RWPE2 (cell line): ENCODE measurements around the gene UVSSA.

Source experiments
- ATAC-seq: fragments of 200-7000 bp; cut with Tn5 transposase; 3 replicates; pipeline ENCODE4 v1.9.1; 2021; ENCODE audit warnings: low read depth
- DNase-seq: peaks from one replicate; pipeline ENCODE4 v3.0.0-alpha.2; 2020; ENCODE audit warnings: low spot score
- H3K27ac ChIP-seq: fragments of 450-650 bp; 2 replicates; pipeline ENCODE4 v1.5.1; 2017; ENCODE audit warnings: mild to moderate bottlenecking; ENCODE audit not compliant: poor library complexity, severe bottlenecking
- H3K27me3 ChIP-seq: fragments of 250-450 bp; sonication (Bioruptor Pico); 2 replicates; pipeline ENCODE4 v1.5.1; 2021; ENCODE audit warnings: mild to moderate bottlenecking, moderate library complexity; ENCODE audit not compliant: insufficient read depth, poor library complexity, severe bottlenecking
- H3K36me3 ChIP-seq: fragments of 250-450 bp; sonication (Bioruptor Pico); 2 replicates; pipeline ENCODE4 v1.5.1; 2020; ENCODE audit warnings: low read depth, mild to moderate bottlenecking, moderate library complexity
- H3K4me1 ChIP-seq: fragments of 250-450 bp; sonication (Bioruptor Pico); 2 replicates; pipeline ENCODE4 v1.5.1; 2021; ENCODE audit warnings: mild to moderate bottlenecking, moderate library complexity; ENCODE audit not compliant: insufficient read depth, poor library complexity, severe bottlenecking
- H3K4me3 ChIP-seq: fragments of 250-450 bp; sonication (Bioruptor Pico); 2 replicates; pipeline ENCODE4 v1.5.1; 2021; ENCODE audit warnings: mild to moderate bottlenecking, moderate library complexity; ENCODE audit not compliant: severe bottlenecking
- H3K9me3 ChIP-seq: fragments of 250-450 bp; sonication (Bioruptor Pico); 2 replicates; pipeline ENCODE4 v1.5.1; 2021; ENCODE audit warnings: mild to moderate bottlenecking, moderate library complexity; ENCODE audit not compliant: severe bottlenecking
- TF ChIP-seq, protein P1 (sequence below): fragments of 450-650 bp; IDR thresholded peaks from one replicate; pipeline ENCODE4 v1.5.1; 2017; ENCODE audit warnings: mild to moderate bottlenecking, moderate library complexity; ENCODE audit not compliant: poor library complexity, severe bottlenecking

The UVSSA gene

DNA sequence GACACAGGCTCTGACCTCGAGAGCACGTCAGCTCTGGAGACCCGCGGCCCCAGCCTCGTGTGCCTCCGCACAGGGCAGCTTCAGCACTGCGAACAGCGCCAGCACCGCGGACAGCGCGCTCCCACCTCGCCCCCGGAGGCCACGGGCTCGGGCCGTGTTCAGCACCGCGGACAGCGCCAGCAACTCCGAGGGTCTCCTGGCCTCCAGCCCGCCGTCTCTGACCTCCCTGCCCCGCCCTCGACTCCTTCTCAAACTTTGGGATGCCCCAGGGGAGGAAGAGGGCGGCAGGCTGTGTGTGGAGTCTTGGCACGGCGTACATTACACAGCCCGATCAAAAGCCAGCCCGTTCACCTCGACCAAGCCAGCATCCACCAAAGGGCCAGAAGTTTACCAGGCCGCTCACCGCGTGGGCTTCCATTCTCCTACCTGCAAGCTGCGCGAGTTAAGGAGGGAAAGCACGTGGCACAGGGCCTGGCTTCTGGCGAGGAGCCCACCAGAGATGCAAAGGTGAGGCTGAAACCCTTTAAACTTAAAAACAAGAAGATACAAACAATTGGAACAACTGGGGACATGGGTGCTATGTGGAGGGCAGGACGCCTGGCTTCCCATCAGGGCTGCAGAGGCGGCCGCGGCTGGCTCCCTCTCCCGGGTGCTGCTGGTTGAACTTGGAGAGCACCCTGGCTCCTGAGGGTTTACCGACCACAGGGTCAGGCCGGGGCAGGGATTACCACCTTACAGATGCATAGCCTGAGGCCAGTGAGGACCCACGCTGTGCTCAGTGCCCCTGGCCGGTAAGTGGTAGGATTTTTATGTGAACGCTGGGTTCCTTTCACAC lies 63.7 kb downstream of the UVSSA start:
- no peaks in the 10 kb centered on the region for H3K4me1 ChIP-seq
- DNase-seq (no peak), ATAC-seq (peak; percentile 66)
- H3K9me3 ChIP-seq: no peaks in the 10 kb centered on the region
- H3K27ac ChIP-seq: no peak overlapping the region
- no peaks in the 10 kb centered on the region for H3K36me3 ChIP-seq
- TF ChIP-seq, protein P1, sequence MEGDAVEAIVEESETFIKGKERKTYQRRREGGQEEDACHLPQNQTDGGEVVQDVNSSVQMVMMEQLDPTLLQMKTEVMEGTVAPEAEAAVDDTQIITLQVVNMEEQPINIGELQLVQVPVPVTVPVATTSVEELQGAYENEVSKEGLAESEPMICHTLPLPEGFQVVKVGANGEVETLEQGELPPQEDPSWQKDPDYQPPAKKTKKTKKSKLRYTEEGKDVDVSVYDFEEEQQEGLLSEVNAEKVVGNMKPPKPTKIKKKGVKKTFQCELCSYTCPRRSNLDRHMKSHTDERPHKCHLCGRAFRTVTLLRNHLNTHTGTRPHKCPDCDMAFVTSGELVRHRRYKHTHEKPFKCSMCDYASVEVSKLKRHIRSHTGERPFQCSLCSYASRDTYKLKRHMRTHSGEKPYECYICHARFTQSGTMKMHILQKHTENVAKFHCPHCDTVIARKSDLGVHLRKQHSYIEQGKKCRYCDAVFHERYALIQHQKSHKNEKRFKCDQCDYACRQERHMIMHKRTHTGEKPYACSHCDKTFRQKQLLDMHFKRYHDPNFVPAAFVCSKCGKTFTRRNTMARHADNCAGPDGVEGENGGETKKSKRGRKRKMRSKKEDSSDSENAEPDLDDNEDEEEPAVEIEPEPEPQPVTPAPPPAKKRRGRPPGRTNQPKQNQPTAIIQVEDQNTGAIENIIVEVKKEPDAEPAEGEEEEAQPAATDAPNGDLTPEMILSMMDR: no peak
- H3K27me3 ChIP-seq: peaks cover 76% of the 10 kb centered on the region
- no peak overlapping the region for H3K4me3 ChIP-seq

DNA sequence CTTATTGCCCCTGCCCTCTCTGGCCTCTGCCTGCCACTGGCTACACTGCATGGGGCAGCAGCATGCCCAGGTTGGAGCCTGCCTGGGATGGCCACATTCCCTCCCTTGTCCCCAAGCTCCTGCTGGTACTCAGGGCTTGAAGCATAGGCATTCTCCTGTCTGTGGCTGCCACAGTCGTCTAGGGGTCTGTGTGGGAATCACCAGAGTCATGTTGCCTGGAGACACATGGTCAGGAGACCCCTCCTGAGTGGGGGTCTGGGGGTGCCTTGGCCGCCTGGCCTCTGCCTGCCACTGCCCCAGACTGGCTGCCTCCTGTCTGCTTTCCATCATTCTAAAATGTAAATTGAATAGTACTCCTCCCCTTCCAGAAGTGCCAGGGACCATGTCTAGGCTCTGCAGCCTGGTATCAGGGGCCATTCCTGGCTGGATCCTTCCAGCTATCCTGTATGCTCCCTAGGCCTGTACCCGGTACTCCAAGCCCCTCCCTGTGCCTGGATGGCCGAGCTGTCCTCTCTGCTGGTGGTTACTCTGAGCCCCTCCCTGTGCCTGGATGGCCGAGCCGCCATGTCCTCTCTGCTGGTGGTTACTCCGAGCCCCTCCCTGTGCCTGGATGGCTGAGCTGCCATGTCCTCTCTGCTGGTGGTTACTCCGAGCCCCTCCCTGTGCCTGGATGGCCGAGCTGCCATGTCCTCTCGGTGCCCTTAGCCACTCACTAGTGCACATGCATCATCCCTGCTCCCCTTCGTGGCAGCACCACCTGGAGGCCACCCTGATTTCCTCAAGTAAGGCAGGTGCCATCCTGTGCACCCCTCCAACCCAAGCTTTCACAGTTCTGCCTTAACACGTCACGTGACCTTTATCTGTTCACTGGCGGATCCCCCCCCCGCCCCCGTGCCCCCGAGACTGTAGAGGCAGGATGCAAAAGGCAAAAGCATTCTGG lies 64.7 kb downstream of the UVSSA start:
- H3K27ac ChIP-seq: no peak overlapping the region
- TF ChIP-seq, protein P1: no peak

DNA sequence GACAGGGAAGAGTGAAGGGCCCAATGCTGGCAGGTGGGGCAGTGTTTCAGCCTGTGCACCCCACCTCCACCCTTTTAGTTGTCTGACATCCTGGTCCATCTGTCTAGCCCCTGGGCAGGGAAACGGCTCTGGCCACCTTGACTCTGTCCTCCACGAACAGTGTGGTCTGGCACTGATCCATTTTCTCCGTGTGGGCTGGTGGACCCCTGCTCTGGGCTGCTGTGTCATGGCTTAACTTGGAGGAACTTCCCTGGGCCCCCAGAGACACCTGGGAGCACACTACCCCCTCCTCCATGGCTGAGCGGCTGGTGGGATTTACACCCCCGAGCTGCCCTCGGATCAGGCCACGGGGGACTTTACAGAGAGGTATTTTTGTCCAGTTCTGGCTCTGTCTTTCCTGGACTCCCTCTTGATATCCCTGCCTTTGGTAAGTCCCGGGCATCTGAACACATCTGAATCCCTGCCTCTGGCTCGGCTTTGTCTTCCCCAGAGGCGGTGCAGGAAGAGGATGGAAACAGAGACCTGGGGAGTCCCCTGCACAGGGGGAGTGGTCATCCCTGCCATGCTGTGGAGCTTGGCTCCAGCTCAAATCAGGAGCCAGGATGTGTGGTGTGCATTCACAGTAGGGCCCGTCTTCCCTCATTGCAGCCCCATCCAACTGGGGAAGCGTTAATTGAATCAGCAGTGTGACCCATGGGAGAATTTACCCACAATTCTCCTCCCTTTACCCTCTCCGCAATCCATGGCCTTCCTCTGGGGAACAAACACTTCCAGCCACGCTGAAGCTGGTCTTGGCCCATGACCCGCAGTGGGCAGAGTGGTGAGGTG lies 65.6 kb downstream of the UVSSA start:
- no peaks in the 10 kb centered on the region for H3K9me3 ChIP-seq
- ATAC-seq (no peak), DNase-seq (peak; percentile 40)
- H3K36me3 ChIP-seq: no peaks in the 10 kb centered on the region
- H3K4me3 ChIP-seq: no peak overlapping the region
- H3K27ac ChIP-seq: no peak overlapping the region
- H3K27me3 ChIP-seq: peaks cover 70% of the 10 kb centered on the region
- TF ChIP-seq, protein P1: no peak
- H3K4me1 ChIP-seq: no peaks in the 10 kb centered on the region

More for the DNA sequence above, 64.7 kb downstream of the UVSSA start:
- no peaks in the 10 kb centered on the region for H3K9me3 ChIP-seq
- peaks cover 75% of the 10 kb centered on the region for H3K27me3 ChIP-seq
- H3K36me3 ChIP-seq: no peaks in the 10 kb centered on the region
- no peak overlapping the region for H3K4me3 ChIP-seq
- H3K4me1 ChIP-seq: no peaks in the 10 kb centered on the region
- no peak for ATAC-seq
- DNase-seq: no peak

DNA sequence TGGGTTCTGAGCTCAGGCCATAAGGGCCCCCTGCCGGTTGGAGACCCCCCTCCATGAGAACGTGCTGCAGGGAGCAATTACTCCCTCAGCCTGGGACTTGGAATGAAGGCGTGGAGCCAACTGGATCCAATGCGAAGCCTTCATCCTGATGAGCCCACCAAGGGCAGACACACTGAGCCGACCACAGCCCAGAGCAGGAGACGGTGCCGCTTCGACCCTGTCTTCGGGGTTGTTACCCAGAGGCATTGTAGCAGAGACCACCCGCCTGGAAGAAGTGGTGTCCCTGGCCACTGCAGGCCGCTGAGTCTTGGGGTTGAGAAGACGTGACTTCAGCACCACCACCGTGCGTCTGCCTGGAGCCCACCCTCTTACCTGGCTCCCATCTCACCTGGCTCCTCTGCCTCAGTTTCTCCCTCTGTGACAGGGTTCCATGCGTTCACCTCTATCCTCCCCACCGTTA lies 66.2 kb downstream of the UVSSA start:
- Histone ChIP-seq H3K4me3 (no peak overlapping the region), H3K36me3 (no peaks in the 10 kb centered on the region), H3K27me3 (peaks cover 65% of the 10 kb centered on the region), H3K9me3 (no peaks in the 10 kb centered on the region), H3K4me1 (no peaks in the 10 kb centered on the region), H3K27ac (no peak overlapping the region)
- ATAC-seq (no peak), DNase-seq (peak; percentile 36)
- TF ChIP-seq, protein P1: no peak
